Left kidney (tissue), 2 donors: Measurements from ENCODE around the gene VPS13C. TPM values are rescaled to one million over a fixed set of nuclear protein-coding genes. Genes with fewer than 3 reads are reported as not detected.

Source experiments
- DNase-seq: peaks from one replicate; pipeline ENCODE4 v3.0.0-alpha.2; 2013
- polyA plus RNA-seq: library from polyadenylated mRNA; unstranded; fragments of 120-200 nt; gene quantifications from one replicate; pipeline ENCODE4 v1.2.1, GENCODE V29; 2013; ENCODE audit not compliant: insufficient read length

Gene VPS13C
- polyA plus RNA-seq, 1 donor: 64.7 TPM

GRCh38 chr15:61819386-61819785, 240.9 kb downstream of the VPS13C start:
- DNase-seq: no peak

GRCh38 chr15:61818801-61819200, 241.4 kb downstream of the VPS13C start:
- DNase-seq: no peak

GRCh38 chr15:61816856-61817255, 243.4 kb downstream of the VPS13C start:
- DNase-seq: no peak

DNA sequence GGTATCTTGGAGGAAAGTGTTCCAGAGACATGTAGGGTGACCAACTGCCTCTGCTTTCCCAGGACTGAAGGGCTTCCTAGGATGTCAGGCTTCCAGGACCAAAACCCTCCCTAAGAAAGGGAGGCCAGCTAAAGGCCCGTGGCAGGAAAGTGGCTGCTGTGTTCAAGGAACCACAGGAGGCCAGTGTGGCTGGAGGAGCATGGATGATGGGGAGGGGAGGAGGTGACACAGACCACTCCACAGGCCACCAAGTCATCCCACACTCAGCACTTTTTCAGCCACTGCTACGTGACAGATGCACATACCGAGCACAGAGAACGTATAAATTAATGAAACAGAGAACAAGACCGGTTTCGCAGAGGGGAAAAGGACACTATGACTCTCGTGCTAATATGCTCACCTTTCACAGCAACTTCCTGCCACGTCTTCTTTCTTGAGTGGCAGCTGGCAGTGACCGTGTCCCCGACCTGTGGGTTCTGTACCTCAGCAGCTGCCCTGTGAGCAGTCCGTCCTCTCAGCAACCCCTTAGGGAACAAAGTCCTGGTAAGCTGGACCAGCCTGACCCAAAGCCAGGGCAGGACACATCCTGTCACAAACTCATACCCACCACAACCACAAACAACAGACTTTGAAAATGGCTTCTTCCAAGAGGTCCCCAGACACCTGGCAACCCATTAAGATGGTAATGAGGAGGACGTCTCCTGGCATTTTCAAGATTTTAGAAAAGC, 244.7 kb downstream of the VPS13C start:
- no peak for DNase-seq

GRCh38 chr15:61812476-61812875, 247.8 kb downstream of the VPS13C start:
- DNase-seq: no peak

DNA sequence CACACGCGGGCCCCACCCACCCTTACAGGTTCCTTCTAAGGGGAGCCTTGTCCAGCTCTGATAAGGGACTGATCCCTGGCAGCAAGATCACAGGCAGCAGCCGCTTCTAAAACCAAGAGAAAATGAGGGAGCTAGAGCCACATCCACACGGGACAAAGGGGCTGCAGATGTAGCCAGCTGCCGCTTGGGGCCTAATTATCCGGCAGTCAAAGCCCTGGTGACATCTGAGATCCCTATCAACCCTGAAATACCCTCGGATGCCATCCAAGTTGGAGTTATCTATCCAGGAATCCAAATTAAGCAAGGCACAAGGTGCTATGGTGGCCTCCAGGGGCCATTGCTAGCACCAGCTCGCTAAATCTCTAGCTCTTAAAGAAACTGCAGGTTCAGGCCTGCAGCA, 248.3 kb downstream of the VPS13C start:
- no peak for DNase-seq

GRCh38 chr15:61809216-61809615, 251.0 kb downstream of the VPS13C start:
- DNase-seq: no peak

- no peak for DNase-seq
Observed at GRCh38 chr15:61807281-61807929, 252.8 kb downstream of the VPS13C start.

Other genes starting within 250 kb of the VPS13C start
- gene C2CD4A, start 6.5 kb upstream of the VPS13C start, polyA plus RNA-seq: 0.33 TPM
- gene C2CD4B, start 104.8 kb upstream of the VPS13C start, polyA plus RNA-seq: 0.28 TPM